ENCODE results near the gene ESRRA.

ESRRA gene

GRCh38 chr11:64333556-64333955 is 28.2 kb downstream of the ESRRA start:
- no peak for TF ChIP-seq CTCF (IDR thresholded peaks at IDR 0.05; ENCODE audit: control insufficient read depth, insufficient read depth, low read depth, low read length, missing control alignments)
- DNase-seq (ENCODE audit: low read depth) = no peak

GRCh38 chr11:64334764-64335735 is 29.7 kb downstream of the ESRRA start:
- DNase-seq (ENCODE audit: low read depth) = peak; percentile 68
- H3K4me3 ChIP-seq (ENCODE audit: control insufficient read depth, low read depth, low read length) = no peak overlapping the region
- TF ChIP-seq CTCF (IDR thresholded peaks at IDR 0.05; ENCODE audit: control insufficient read depth, insufficient read depth, low read depth, low read length, missing control alignments) = no peak

More at GRCh38 chr11:64333556-64333955, 28.2 kb downstream of the ESRRA start:
- no peak overlapping the region for H3K4me3 ChIP-seq (ENCODE audit: control insufficient read depth, low read depth, low read length)

GRCh38 chr11:64337538-64338249 is 32.4 kb downstream of the ESRRA start:
- no peak for DNase-seq (ENCODE audit: low read depth)
- TF ChIP-seq CTCF (IDR thresholded peaks at IDR 0.05; ENCODE audit: control insufficient read depth, insufficient read depth, low read depth, low read length, missing control alignments) = no peak
- H3K4me3 ChIP-seq (ENCODE audit: control insufficient read depth, low read depth, low read length) = no peak overlapping the region

- no peak overlapping the region for H3K4me3 ChIP-seq (ENCODE audit: control insufficient read depth, low read depth, low read length)
These were observed 33.4 kb downstream of the ESRRA start for GRCh38 chr11:64338716-64339115.

GRCh38 chr11:64339286-64339685 is 34.0 kb downstream of the ESRRA start:
- TF ChIP-seq CTCF (IDR thresholded peaks at IDR 0.05; ENCODE audit: control insufficient read depth, insufficient read depth, low read depth, low read length, missing control alignments) = no peak
- DNase-seq (ENCODE audit: low read depth) = no peak
- no peak overlapping the region for H3K4me3 ChIP-seq (ENCODE audit: control insufficient read depth, low read depth, low read length)

More at GRCh38 chr11:64338716-64339115, 33.4 kb downstream of the ESRRA start:
- no peak for TF ChIP-seq CTCF (IDR thresholded peaks at IDR 0.05; ENCODE audit: control insufficient read depth, insufficient read depth, low read depth, low read length, missing control alignments)
- no peak for DNase-seq (ENCODE audit: low read depth)

GRCh38 chr11:64339754-64340408 is 34.6 kb downstream of the ESRRA start, which contains the start of gene CCDC88B:
Gene CCDC88B (plus strand): TSS chr11:64340204. CDS start chr11:64340267, 63 bp downstream.
- DNase-seq (ENCODE audit: low read depth) = no peak
- no peak within 1 kb of the TSS for H3K4me3 ChIP-seq (ENCODE audit: control insufficient read depth, low read depth, low read length)
- no peak for TF ChIP-seq CTCF (IDR thresholded peaks at IDR 0.05; ENCODE audit: control insufficient read depth, insufficient read depth, low read depth, low read length, missing control alignments)

Measured in AG09309 (cell line).